Right atrium auricular region (tissue), 2 donors: Measurements from ENCODE around the gene GDNF. TPM values are rescaled to one million over a fixed set of nuclear protein-coding genes. Genes with fewer than 3 reads are reported as not detected.
"Not testable (repeated sequence)": the region's sequence is repeated elsewhere in the genome, so short reads cannot be mapped to it uniquely, and the experiment has no call there.

Experiments used
- DNase-seq: peaks from one replicate; pipeline ENCODE4 v3.0.0-alpha.2; 2019; ENCODE audit warnings: low spot score
- H3K27ac ChIP-seq, 2 donors: fragments of 200-600 bp; sonication (generic); 1 replicate in 1 of 2; 2 replicates in 1 of 2; pipeline ENCODE4 v1.5.1; 2016 to 2019
- H3K27me3 ChIP-seq, 2 donors: fragments of 200-600 bp; sonication (generic); one replicate each; pipeline versions ENCODE4 v1.5.1 to v1.6.0; 2017 to 2019
- H3K36me3 ChIP-seq: fragments of 200-600 bp; sonication (generic); one replicate; pipeline ENCODE4 v1.5.1; 2016
- H3K4me1 ChIP-seq, 2 donors: fragments of 200-600 bp; sonication (generic); one replicate each; pipeline versions ENCODE4 v1.5.1 to v1.6.0; 2017 to 2019
- H3K4me3 ChIP-seq, 2 donors: fragments of 200-600 bp; sonication (generic); 1 replicate in 1 of 2; 2 replicates in 1 of 2; pipeline ENCODE4 v1.5.1; 2017 to 2019; ENCODE audit warnings: mild to moderate bottlenecking in 1 of 2, moderate library complexity in 1 of 2
- H3K9me3 ChIP-seq, 2 donors: fragments of 200-600 bp; sonication (generic); one replicate each; pipeline ENCODE4 v1.5.1; 2019
- total RNA-seq, 2 donors: library from RNA; depleted of rRNA; stranded (reverse); fragments of >200 nt; gene quantifications; one replicate each; pipeline ENCODE4 v1.1.0, GENCODE V29; 2016
- TF ChIP-seq, protein P1 (sequence below), 2 donors: fragments of 200-600 bp; sonication (generic); IDR thresholded peaks; one replicate each; pipeline ENCODE4 v1.5.1; 2019; ENCODE audit warnings: antibody characterized with exemption in 2 of 2

GDNF gene
- total RNA-seq, 2 donors from 2014 or later, result 0.19 to 0.31 TPM

DNA sequence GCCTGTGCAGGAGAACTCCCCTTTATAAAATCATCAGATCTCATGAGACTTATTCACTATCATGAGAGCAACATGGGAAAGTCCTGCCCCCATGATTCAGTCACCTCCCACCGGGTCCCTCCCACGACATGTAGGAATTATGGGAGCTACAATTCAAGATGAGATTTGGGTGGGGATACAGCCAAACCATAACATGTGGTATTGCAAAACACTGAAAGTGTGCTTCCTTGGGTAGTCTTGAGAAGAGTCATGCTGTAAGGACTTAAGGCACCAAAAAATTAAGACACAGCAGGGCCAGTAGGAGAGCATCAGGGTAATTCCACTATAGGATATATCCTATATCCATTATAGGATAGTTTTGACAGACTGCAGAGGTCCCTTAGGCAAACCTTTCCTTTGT is 29.4 kb upstream of the GDNF start:
- TF ChIP-seq, protein P1, sequence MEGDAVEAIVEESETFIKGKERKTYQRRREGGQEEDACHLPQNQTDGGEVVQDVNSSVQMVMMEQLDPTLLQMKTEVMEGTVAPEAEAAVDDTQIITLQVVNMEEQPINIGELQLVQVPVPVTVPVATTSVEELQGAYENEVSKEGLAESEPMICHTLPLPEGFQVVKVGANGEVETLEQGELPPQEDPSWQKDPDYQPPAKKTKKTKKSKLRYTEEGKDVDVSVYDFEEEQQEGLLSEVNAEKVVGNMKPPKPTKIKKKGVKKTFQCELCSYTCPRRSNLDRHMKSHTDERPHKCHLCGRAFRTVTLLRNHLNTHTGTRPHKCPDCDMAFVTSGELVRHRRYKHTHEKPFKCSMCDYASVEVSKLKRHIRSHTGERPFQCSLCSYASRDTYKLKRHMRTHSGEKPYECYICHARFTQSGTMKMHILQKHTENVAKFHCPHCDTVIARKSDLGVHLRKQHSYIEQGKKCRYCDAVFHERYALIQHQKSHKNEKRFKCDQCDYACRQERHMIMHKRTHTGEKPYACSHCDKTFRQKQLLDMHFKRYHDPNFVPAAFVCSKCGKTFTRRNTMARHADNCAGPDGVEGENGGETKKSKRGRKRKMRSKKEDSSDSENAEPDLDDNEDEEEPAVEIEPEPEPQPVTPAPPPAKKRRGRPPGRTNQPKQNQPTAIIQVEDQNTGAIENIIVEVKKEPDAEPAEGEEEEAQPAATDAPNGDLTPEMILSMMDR (IDR thresholded peaks at IDR 0.05), result no peak

DNA sequence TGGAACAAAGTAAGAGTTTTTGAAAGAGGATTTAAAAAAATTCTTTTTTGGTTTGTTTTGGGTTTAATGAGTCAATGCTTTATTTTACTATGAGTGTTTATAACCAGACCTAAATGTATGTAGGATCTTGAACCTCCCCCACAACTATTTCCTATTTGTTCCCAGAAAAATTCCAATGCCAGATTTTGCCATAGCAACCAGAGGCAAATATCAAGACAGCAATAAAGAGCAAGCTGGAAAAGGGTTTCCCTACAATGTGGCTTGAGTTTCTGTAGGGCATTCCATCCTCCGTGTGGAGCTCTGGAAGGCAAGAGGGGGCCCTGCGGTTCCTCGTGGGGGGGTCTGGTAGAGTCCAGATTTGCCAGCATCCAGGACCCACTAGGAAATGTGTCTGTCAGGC is 27.8 kb upstream of the GDNF start:
- TF ChIP-seq, protein P1 (IDR thresholded peaks at IDR 0.05), result no peak
- H3K9me3 ChIP-seq, result no peaks in the 10 kb centered on the region
- DNase-seq, result no peak
- no peak overlapping the region for H3K4me3 ChIP-seq
- H3K27ac ChIP-seq, result no peak overlapping the region
- no peaks in the 10 kb centered on the region for H3K27me3 ChIP-seq
- H3K36me3 ChIP-seq, result no peaks in the 10 kb centered on the region
- no peaks in the 10 kb centered on the region for H3K4me1 ChIP-seq

More for the DNA sequence above, 29.4 kb upstream of the GDNF start:
- H3K4me1 ChIP-seq, result no peaks in the 10 kb centered on the region
- no peak for DNase-seq
- H3K27me3 ChIP-seq, result no peaks in the 10 kb centered on the region
- H3K27ac ChIP-seq, result no peak overlapping the region
- H3K9me3 ChIP-seq, result no peaks in the 10 kb centered on the region
- no peak overlapping the region for H3K4me3 ChIP-seq
- no peaks in the 10 kb centered on the region for H3K36me3 ChIP-seq

DNA sequence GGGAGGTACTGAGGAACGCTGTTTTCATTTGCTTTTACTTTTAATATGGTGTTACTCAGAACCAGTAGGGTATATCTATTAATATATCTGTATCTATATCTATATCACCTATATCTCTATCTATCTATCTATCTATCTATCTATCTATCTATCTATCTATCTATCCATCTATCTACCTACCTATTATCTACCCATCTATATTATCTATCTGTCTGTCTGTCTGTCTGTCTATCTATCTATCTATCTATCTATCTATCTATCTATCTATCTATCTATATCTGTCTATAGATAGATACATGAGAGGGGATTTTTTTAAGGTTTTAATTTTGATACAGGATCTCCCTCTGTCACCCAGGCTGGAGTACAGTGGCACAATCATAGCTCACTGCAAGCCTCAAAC is 23.1 kb upstream of the GDNF start:
- not testable (repeated sequence) for H3K4me3 ChIP-seq, H3K9me3 ChIP-seq, H3K27me3 ChIP-seq, H3K27ac ChIP-seq, H3K36me3 ChIP-seq, DNase-seq, H3K4me1 ChIP-seq

DNA sequence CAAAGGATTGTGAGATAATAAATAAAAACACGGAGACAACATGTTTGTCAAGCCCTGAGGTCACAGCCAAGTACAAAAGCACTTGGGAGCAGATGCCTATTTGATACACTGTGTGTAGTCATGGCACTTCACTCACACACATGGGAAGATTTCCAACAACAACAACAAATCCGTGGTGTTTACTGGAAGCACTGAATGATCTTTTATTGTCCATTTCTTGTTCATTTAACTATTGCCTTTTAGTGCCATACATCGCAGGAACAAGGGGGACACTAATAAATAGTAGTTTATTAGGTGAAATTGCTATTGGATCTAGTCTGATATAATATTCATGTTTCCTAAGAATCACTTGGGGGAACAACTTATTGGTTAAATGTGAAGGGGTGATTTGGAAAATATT is 20.4 kb upstream of the GDNF start:
- Histone ChIP-seq H3K27me3 (no peaks in the 10 kb centered on the region), H3K9me3 (no peaks in the 10 kb centered on the region), H3K27ac (no peak overlapping the region), H3K36me3 (no peaks in the 10 kb centered on the region), H3K4me3 (no peak overlapping the region), H3K4me1 (peaks cover 0 to 5% of the 10 kb centered on the region in 2 donors)
- DNase-seq, result no peak
- TF ChIP-seq, protein P1 (IDR thresholded peaks at IDR 0.05), result no peak

DNA sequence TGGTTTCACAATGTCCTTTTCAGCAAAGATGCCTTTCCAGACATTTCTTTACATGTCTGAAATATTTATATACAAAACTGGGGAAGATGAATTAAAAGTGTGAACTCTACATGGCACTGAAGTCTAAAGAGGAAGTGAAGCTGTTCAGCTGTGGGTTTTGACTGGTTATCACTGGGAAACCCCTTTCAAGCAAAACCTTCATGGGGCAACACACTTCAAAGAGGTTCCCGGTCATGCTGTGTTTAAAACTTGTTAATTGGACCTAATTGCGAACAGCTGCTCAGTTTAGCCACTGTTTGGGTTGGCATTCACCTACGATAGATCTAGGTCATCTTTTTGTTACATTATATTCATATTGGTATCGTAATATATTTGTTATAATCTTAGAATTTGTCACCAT is 20.0 kb upstream of the GDNF start:
- no peak for DNase-seq
- TF ChIP-seq, protein P1 (IDR thresholded peaks at IDR 0.05), result no peak
- Histone ChIP-seq H3K27ac (no peak overlapping the region), H3K36me3 (no peaks in the 10 kb centered on the region), H3K4me3 (no peak overlapping the region), H3K9me3 (no peaks in the 10 kb centered on the region), H3K27me3 (no peaks in the 10 kb centered on the region), H3K4me1 (peaks cover 0 to 5% of the 10 kb centered on the region in 2 donors)

DNA sequence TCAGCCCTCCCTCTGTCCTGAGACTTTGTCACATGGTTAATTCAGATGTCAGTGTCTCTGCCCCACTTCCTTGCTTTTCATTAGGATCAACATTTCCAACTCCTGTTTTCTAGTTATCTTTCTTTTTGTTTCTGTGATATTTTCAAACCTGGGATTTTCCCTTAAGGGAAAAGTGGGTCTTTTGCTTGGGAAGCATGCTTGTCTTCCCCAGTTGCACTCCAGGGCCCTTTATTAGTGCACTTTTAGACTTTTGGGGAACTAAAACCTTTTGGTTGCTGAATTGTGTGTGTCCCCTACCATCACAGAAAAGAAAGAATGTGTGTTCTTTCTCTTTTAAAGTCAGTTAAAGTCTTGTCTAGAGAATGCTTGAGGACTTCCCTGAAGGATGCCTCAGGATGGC is 18.4 kb upstream of the GDNF start:
- Histone ChIP-seq H3K4me3 (no peak overlapping the region), H3K36me3 (no peaks in the 10 kb centered on the region), H3K27me3 (no peaks in the 10 kb centered on the region), H3K4me1 (peaks cover 0 to 5% of the 10 kb centered on the region in 2 donors), H3K9me3 (no peaks in the 10 kb centered on the region), H3K27ac (no peak overlapping the region)
- TF ChIP-seq, protein P1 (IDR thresholded peaks at IDR 0.05), result no peak
- DNase-seq, result no peak
